ENCODE measurements around the gene QKI. TPM values are rescaled to one million over a fixed set of nuclear protein-coding genes. Genes with fewer than 3 reads are reported as not detected.

The QKI gene
- total RNA-seq, 1 donor from 2014 or later, result 305 TPM

DNA sequence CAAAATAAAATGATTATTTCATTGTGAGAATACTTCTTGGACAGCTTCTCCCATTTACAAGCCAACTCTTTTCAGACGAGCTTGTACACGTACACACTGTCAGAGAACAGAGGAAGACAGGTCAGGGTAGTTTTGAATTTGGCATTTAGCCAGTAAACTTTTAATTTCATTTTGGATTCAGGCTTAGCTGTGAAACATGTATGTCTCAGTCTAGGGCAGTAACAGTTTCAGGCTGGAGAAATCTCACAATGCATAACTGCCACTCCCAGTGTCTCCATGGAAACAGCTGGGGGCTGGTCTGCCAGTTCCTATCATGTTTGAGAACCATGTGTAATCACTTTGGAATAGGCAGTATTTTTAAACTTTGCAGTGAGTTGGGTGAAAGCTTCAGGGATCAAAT, 22.0 kb upstream of the QKI start:
- DNase-seq, result no peak

- DNase-seq, result no peak
Measured at GRCh38 chr6:163393923-163394322, 20.6 kb upstream of the QKI start.

GRCh38 chr6:163394659-163395058, 19.9 kb upstream of the QKI start:
- DNase-seq, result no peak

DNA sequence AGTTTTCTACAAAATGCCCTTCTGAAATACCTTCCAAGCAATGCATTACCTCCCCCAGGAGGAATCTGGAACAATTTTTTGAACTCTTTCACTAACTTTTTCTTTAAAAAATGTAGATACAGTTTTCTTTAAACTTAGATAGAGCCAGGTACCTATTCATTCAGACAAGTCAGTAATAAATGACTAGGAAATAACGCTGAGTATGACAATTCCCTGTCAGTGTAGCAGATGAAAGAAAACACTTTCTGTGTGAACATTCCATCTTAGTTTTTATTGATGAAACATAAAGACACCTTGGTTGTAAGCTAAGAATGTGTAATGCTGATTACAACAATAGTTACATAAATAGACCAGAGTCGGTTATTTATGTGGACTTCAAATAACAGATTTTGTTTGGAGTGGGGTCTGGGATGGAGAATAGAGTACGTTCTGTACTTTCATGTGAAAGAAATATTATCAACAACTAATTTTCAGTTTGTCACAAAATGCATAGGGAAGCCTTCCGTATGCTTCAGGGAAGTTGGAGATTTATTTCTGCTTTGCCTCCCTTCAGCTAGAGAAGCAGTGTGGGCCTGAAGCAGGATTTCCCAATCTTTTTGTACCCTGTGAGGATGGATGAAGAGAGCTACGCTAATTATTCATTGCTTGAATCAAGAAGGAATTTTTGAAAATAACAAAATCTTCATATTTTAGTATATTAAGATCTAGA, 19.2 kb upstream of the QKI start:
- DNase-seq, result no peak

DNA sequence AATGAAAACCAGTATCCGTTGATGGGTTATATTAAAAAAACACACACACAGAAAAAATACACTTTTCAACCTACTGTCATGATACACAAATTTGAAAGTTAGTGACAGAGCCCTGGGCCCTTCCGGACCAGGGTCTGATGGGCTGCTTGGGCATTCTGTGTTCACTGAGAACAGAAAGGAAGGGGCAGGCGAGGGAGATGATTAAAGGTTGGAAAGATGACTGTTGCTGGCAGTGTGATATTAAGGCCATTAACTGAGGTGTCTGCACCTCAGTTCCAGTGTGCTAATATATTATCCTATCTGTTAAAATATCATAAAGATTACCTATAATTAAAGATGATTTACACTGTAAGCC, 18.7 kb upstream of the QKI start:
- no peak for DNase-seq

GRCh38 chr6:163397326-163397725, 17.2 kb upstream of the QKI start:
- no peak for DNase-seq

DNA sequence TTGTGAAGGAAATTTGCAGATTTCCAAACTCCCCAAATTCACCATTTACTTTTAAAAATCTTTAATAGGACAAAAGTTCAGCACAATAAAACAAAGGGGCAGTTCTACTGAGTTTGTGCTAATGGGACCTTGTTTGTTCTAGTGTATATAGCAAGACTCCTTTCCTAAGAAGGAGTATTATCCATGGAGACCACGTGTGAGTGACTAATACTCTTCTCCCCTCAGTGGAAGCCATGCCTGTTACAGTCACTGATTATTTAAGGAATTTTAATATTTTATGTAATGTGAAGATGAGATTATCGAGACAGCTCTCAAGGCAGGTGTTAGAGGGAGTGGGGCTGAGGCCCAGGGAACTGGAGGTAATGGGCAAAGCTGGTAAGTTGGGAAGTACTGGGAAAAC, 16.4 kb upstream of the QKI start:
- DNase-seq, result no peak

GRCh38 chr6:163398815-163399214, 15.7 kb upstream of the QKI start:
- DNase-seq, result no peak

- DNase-seq, result no peak
Measured at GRCh38 chr6:163400509-163400908, 14.0 kb upstream of the QKI start.

DNA sequence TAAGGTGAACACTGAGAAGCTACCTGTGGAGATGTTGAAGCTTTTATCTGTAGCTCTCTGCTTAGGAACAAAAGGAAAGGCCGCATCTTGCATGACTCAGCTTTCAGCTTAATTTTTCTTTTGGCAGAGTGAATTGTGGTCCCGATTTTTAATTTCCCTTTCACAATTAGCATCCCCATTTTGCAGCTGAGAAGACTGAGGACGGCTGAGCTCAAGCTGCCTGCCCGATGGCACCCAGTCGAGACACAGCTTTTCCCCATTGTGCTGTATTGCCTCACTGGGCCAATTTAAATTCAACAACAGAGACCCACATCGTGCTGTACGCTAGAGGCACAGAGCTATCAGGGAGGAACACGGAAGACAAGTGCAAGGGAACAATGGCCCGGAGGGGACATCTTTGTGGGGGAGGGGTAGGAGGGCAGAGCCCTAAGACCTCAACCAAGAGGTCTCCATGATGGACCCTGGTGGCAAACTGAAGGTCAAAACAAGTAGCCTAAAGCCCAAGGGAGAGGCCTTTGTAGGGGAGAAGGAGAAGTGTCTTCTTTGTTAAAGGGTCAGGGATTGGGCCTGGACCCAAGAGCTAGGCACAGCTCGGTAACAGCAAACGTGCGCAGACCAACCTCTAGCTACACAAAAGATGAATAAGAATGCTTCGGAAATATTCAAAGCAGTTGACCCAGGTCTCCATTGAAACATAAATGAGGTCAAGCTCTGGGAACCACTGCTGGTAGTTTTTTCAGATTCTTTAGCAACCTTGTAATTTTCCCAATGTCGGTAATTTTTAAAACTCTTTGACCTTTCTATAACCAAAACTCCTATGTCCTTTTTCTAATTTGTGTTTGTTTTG, 13.3 kb upstream of the QKI start:
- no peak for DNase-seq

GRCh38 chr6:163402616-163403015, 11.9 kb upstream of the QKI start:
- no peak for DNase-seq

DNA sequence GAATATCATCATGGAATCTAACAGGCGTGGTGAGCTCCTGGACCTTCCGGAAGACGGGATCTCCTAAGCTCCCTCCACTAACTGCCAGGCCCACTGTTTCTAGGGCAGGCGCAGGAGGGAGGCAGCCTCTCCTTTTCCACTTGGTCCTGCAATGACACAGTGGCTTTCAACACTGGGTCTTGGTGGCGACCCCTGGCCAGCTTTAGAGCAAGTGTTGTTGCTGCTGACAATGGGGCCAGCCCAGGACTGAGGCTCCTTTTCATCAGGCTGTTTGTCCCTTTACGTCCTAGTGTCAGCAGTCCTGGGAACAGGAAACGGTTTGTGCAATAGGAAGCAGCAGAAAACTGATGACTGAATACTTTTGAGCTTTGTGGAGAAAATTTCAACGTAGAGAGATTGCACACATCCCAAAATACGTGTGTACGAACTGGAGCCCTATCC, 9.7 kb upstream of the QKI start:
- no peak for DNase-seq

- peak; percentile 54 for DNase-seq
Measured at GRCh38 chr6:163405412-163406309, 8.9 kb upstream of the QKI start.

- no peak for DNase-seq
Measured at GRCh38 chr6:163406366-163406765, 8.2 kb upstream of the QKI start.

DNA sequence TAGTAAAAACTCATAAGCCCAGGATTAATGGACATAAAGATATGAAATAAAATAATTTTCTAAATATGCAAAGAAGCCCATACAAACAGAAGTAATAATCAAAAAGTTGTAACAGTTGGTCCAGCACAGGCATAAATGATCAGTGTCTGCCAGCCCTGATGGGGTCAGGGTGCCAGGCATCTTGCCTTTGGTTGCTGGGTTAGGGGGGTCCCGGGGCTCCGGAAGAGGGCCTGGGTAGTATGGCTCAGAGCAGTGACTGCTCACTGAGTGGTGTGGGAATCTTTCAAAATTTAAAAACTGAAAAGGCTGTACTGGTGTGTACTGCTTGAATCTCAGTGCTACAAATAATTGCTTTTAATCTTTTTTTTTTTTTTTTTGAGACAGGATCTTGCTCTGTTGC, 7.7 kb upstream of the QKI start:
- DNase-seq, result no peak

DNA sequence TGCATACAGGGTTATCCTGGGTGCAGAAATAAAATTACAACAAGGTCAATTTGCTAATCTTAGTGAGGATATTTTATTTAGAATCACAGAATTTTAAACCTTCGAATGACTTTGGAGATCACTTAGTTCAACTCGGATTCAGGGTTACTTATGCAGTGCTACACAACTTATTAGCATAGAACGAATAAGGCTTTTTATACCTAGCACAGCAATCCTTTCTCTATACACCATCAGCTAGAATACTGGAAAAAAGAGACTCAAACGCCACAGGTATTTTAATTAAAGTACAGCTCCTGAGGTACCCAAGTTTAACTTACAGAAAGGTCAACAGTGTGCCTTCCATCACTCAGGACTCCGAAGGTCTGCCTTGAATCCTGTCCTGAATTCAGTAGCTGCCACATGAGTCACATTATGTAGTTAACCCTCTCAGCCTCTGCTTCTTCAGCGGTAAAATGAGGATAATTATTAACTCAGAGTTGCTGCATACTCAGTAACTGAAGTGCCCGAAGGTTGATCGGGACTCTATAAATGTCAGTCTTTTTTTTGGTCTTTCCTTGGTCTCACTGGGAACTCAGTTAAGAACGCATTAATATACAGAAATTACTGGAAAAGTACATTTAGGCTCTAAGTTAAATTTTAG, 6.0 kb upstream of the QKI start:
- DNase-seq, result no peak

- DNase-seq, result no peak
Measured at GRCh38 chr6:163409712-163410111, 4.8 kb upstream of the QKI start.

DNA sequence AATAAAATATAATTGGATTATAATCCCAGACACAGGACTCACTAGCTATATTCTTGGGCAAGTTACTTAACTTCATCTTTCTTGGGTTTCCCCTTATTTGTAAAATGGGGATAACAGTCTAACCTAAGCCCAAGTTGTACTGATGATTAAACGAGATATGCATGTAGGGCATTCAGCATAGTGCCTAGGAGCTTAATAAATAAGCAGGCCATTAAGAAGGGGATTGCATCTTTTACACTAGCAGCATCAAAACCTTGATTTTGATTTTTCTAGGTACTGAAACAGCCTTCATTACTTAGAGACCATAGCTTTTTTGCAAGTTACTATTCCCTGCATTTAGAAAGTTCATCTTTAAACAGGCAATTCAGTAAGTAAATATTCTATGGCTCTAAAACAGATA, 2.2 kb upstream of the QKI start:
- DNase-seq, result no peak

DNA sequence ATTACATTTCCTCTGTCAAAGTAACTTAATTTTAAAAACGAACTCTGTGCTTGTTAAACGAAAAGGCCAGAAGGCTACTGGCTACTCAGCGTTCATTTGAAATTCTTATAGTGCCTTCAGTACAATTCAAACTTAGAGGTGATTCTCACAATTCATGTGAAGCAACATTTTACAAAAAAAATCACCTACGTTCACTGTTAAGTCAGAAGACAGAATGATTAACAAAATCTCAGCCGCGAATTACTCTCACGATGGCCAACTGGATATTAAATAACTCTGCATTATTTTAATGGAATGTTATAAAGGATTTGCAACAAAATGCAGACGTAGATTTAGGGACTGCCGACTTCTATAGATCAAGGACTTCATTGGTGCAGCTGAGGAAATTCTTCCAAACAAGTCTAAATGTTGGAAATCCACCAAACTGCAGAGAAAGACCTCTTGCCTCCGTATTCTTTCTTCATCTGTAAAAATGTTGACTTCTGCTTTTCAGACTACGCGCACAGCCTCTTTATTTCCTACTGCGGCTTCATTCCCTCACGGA, 1.6 kb upstream of the QKI start:
- DNase-seq, result no peak

DNA sequence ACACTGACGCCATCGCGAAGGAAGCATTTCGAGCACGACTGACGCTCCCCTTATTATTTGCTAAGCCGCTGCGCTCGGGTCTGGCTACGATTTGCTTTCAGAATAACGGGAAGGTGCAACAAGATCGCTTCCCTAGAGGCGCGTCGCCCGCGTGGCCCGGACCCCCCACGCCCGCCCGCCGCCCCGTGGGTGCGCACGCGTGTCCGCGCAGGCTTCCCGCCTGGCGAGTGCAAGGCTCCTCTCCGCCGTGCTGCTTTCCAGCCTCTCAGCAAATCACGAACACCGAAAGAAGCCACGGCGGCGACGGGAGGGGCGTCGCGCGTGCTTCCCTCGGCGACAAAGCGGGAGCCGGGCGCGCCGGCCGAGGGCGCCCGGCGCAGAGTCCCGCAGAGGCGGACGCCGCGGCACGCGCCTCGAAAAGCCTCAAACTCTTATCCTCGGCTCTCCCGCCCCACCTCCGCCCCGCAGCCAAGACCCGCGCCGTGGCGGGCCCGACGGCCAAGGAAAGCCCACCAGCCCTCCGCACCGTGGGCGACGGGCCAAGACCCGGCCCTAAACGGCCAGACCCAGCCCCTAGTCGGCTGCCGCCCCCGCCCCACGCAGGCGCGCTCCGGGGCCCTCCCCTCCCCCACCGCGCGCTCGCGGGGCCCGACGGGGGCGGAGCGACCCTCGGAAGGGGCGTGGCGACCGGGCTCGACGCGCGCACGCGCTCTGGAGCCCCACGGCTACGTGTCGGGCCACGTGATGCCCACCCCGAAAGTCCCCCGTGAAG, 987 bp upstream of the QKI start:
- peak; percentile 79 for DNase-seq

GRCh38 chr6:163414946-163415619, 565 bp downstream of the QKI start:
- DNase-seq, result no peak
